H9 (cell line): Measurements from ENCODE around the gene TMX1. TPM values are rescaled to one million over a fixed set of nuclear protein-coding genes. Genes with fewer than 3 reads are reported as not detected.
A peak's percentile ranks its signal among the peaks of the same experiment; 100 is the strongest.

Experiments used
- DNase-seq: peaks from one replicate; pipeline ENCODE4 v3.0.0-alpha.2; 2017
- H2AFZ ChIP-seq: one replicate; pipeline ENCODE4 v1.6.1; 2013; ENCODE audit warnings: mild to moderate bottlenecking, low read length, control low read depth, moderate library complexity
- H2AK5ac ChIP-seq: 2 replicates; pipeline ENCODE4 v1.6.1; 2013; ENCODE audit warnings: low read length, control low read depth, mixed read lengths; ENCODE audit not compliant: insufficient read length
- H2BK120ac ChIP-seq: one replicate; pipeline ENCODE4 v1.6.1; 2013; ENCODE audit warnings: low read depth, mild to moderate bottlenecking, low read length, control low read depth, inconsistent platforms; ENCODE audit not compliant: poor library complexity, severe bottlenecking
- H2BK12ac ChIP-seq: 2 replicates; pipeline ENCODE4 v1.6.1; 2013; ENCODE audit warnings: low read length, control low read depth, mixed read lengths, low read depth; ENCODE audit not compliant: insufficient read length
- H2BK15ac ChIP-seq: 2 replicates; pipeline ENCODE4 v1.6.1; 2013; ENCODE audit warnings: low read depth, low read length, control low read depth
- H2BK20ac ChIP-seq: one replicate; pipeline ENCODE4 v1.6.1; 2013; ENCODE audit warnings: low read depth, mild to moderate bottlenecking, low read length, control low read depth, inconsistent platforms; ENCODE audit not compliant: poor library complexity, severe bottlenecking
- H2BK5ac ChIP-seq: 2 replicates; pipeline ENCODE4 v1.6.1; 2013; ENCODE audit warnings: low read length, control low read depth, mixed read lengths; ENCODE audit not compliant: insufficient read length
- H3K14ac ChIP-seq: 2 replicates; pipeline ENCODE4 v1.6.1; 2013; ENCODE audit warnings: low read length, control low read depth; ENCODE audit not compliant: insufficient read depth
- H3K18ac ChIP-seq: 2 replicates; pipeline ENCODE4 v1.6.1; 2013; ENCODE audit warnings: low read depth, mild to moderate bottlenecking, mixed read lengths, low read length, control low read depth; ENCODE audit not compliant: insufficient read length
- H3K23ac ChIP-seq: 2 replicates; pipeline ENCODE4 v1.6.1; 2013; ENCODE audit warnings: low read length, control low read depth, mixed read lengths, low read depth; ENCODE audit not compliant: insufficient read length
- H3K23me2 ChIP-seq: 2 replicates; pipeline ENCODE4 v1.6.1; 2013; ENCODE audit warnings: low read depth, mild to moderate bottlenecking, mixed read lengths, low read length, control low read depth; ENCODE audit not compliant: insufficient read length, poor library complexity, severe bottlenecking
- H3K27ac ChIP-seq: 2 replicates; pipeline ENCODE4 v1.5.1; 2013; ENCODE audit warnings: low read length, control low read depth, mixed read lengths, low read depth; ENCODE audit not compliant: insufficient read length
- H3K27me3 ChIP-seq: 2 replicates; pipeline ENCODE4 v1.6.1; 2013; ENCODE audit warnings: low read length, control low read depth, inconsistent platforms; ENCODE audit not compliant: insufficient read depth
- H3K4ac ChIP-seq: 2 replicates; pipeline ENCODE4 v1.6.1; 2013; ENCODE audit warnings: low read depth, mild to moderate bottlenecking, control low read depth, inconsistent platforms, low read length, moderate library complexity
- H3K4me1 ChIP-seq: 2 replicates; pipeline ENCODE4 v1.6.1; 2013; ENCODE audit warnings: low read length, control low read depth, inconsistent platforms; ENCODE audit not compliant: insufficient read depth
- H3K4me2 ChIP-seq: 2 replicates; pipeline ENCODE4 v1.6.1; 2013; ENCODE audit warnings: low read length, control low read depth, mixed read lengths; ENCODE audit not compliant: insufficient read length, insufficient read depth
- H3K56ac ChIP-seq: 2 replicates; pipeline ENCODE4 v1.6.1; 2013; ENCODE audit warnings: low read depth, mild to moderate bottlenecking, mixed read lengths, low read length, control low read depth; ENCODE audit not compliant: insufficient read length
- H3K79me1 ChIP-seq: 2 replicates; pipeline ENCODE4 v1.6.1; 2013; ENCODE audit warnings: low read depth, mild to moderate bottlenecking, moderate library complexity, low read length, control low read depth, inconsistent platforms; ENCODE audit not compliant: insufficient read depth, poor library complexity, severe bottlenecking
- H3K79me2 ChIP-seq: 2 replicates; pipeline ENCODE4 v1.6.1; 2013; ENCODE audit warnings: low read length, control low read depth, inconsistent platforms; ENCODE audit not compliant: insufficient read depth
- H3K9ac ChIP-seq: 2 replicates; pipeline ENCODE4 v1.6.1; 2013; ENCODE audit warnings: low read length, control low read depth, mixed read lengths; ENCODE audit not compliant: insufficient read length; ENCODE audit errors: extremely low read depth
- H3K9me3 ChIP-seq: one replicate; pipeline ENCODE4 v1.6.1; 2013; ENCODE audit warnings: low read depth, low read length, inconsistent platforms; ENCODE audit not compliant: control insufficient read depth
- H3T11ph ChIP-seq: one replicate; pipeline ENCODE4 v1.6.1; 2013; ENCODE audit warnings: mild to moderate bottlenecking, low read length, control low read depth, inconsistent platforms
- H4K20me1 ChIP-seq: one replicate; pipeline ENCODE4 v1.6.1; 2013; ENCODE audit not compliant: control insufficient read depth, insufficient read length, insufficient read depth
- H4K5ac ChIP-seq: 2 replicates; pipeline ENCODE4 v1.6.1; 2013; ENCODE audit warnings: low read depth, mild to moderate bottlenecking, mixed read lengths, low read length, control low read depth; ENCODE audit not compliant: insufficient read length
- H4K8ac ChIP-seq: replicated peaks from 2 replicates; pipeline ENCODE4 v1.6.1; 2013; ENCODE audit warnings: low read length, control low read depth, mixed read lengths, low read depth; ENCODE audit not compliant: insufficient read length
- H4K91ac ChIP-seq: 2 replicates; pipeline ENCODE4 v1.6.1; 2013; ENCODE audit warnings: low read depth, mild to moderate bottlenecking, moderate library complexity, mixed read lengths, low read length, control low read depth; ENCODE audit not compliant: insufficient read length
- H3K27ac Mint-ChIP-seq, 3 experiments: 2 replicates in 2 of 3; 3 replicates in 1 of 3; pipeline ENCODE4 v1.8.0; 2020 to 2021; ENCODE audit warnings: mixed read lengths in 3 of 3, mild to moderate bottlenecking in 1 of 3, moderate library complexity in 1 of 3
- H3K27me3 Mint-ChIP-seq: 2 replicates; pipeline ENCODE4 v1.8.0; 2021; ENCODE audit warnings: low read depth, mild to moderate bottlenecking, moderate library complexity, mixed read lengths
- H3K36me3 Mint-ChIP-seq, 3 experiments: 2 replicates in 2 of 3; 3 replicates in 1 of 3; pipeline ENCODE4 v1.8.0; 2020 to 2021; ENCODE audit warnings: low read depth in 3 of 3, mixed read lengths in 3 of 3; ENCODE audit not compliant: insufficient read depth in 1 of 3
- H3K4me1 Mint-ChIP-seq, 2 experiments: 2 replicates each; pipeline ENCODE4 v1.8.0; 2020; ENCODE audit warnings: mixed read lengths in 2 of 2
- H3K4me3 Mint-ChIP-seq, 2 experiments: 2 replicates in 1 of 2; 3 replicates in 1 of 2; pipeline ENCODE4 v1.8.0; 2020 to 2021; ENCODE audit warnings: mild to moderate bottlenecking in 2 of 2, mixed read lengths in 2 of 2, moderate library complexity in 1 of 2
- H3K9me3 Mint-ChIP-seq, 2 experiments: 2 replicates in 1 of 2; 3 replicates in 1 of 2; pipeline ENCODE4 v1.8.0; 2020; ENCODE audit warnings: mild to moderate bottlenecking in 2 of 2, mixed read lengths in 2 of 2, moderate library complexity in 1 of 2
- CTCF ChIP-seq: fragments of 200-600 bp; sonication (generic); conservative IDR thresholded peaks from 3 replicates; pipeline ENCODE4 v1.8.0; 2021; ENCODE audit warnings: antibody characterized with exemption, mild to moderate bottlenecking
- WGBS: extraction: QIAGEN DNeasy Blood & Tissue Kit; methylation state at CpG from one replicate; pipeline ENCODE4 v1.1.7; 2013; ENCODE audit warnings: missing lambda C conversion rate, low lambda C conversion rate, mixed read lengths; ENCODE audit not compliant: insufficient read length; ENCODE audit errors: extremely low coverage; 5-methylcytosine and 5-hydroxymethylcytosine counted together
- total RNA-seq: library from RNA; stranded (reverse); gene quantifications from 2 replicates; pipeline ENCODE4 v1.2.1, GENCODE V29; 2021

TMX1 gene
- total RNA-seq, 1 experiment from 2014 or later = 83.5 TPM

- no peaks in the 10 kb centered on the region; the same call in 1 of the 2 replicates for H3K27me3 Mint-ChIP-seq
- no peaks in the 10 kb centered on the region for H3K9me3 ChIP-seq
- peaks cover 21 to 41% (median 35%) of the 10 kb centered on the region in 3 experiments for H3K36me3 Mint-ChIP-seq
- H2BK12ac ChIP-seq = no peak overlapping the region
- no peak overlapping the region for H2BK20ac ChIP-seq
- no peaks in the 10 kb centered on the region for H3K27me3 ChIP-seq
- no peak overlapping the region for H4K8ac ChIP-seq
- no peak overlapping the region for H3K56ac ChIP-seq
- H2BK5ac ChIP-seq = no peak overlapping the region
- no peak overlapping the region for H3K9ac ChIP-seq
- no peak overlapping the region for H3K14ac ChIP-seq
- no peak overlapping the region for H3K4me2 ChIP-seq
- H3K79me1 ChIP-seq = no peaks in the 10 kb centered on the region
- DNase-seq = no peak
- H2AK5ac ChIP-seq = no peak overlapping the region
- no peaks in the 10 kb centered on the region for H3K79me2 ChIP-seq
- no peak overlapping the region for H4K5ac ChIP-seq
- H3K4me1 ChIP-seq = no peaks in the 10 kb centered on the region
- H2BK15ac ChIP-seq = no peak overlapping the region
- H3K23ac ChIP-seq = no peak overlapping the region
- no peak for TF ChIP-seq CTCF
- no peak overlapping the region for H3K27ac ChIP-seq
- no peak overlapping the region for H3T11ph ChIP-seq
- H2BK120ac ChIP-seq = no peak overlapping the region
- no peak overlapping the region for H3K18ac ChIP-seq
- no peaks in the 10 kb centered on the region for H4K20me1 ChIP-seq
- peak overlapping the region in 2 of 3 experiments; percentile 4 to 62; a peak in 2 of 7 replicates for H3K27ac Mint-ChIP-seq
- no CpG with 5 or more reads among the region's 2 CpGs for WGBS
- no peak overlapping the region for H3K4ac ChIP-seq
- no peaks in the 10 kb centered on the region for H3K23me2 ChIP-seq
- no peaks in the 10 kb centered on the region for H3K9me3 Mint-ChIP-seq
- H3K4me1 Mint-ChIP-seq = peaks cover 8 to 23% of the 10 kb centered on the region in 2 experiments; a peak in 3 of 4 replicates
- H2AFZ ChIP-seq = no peak overlapping the region
- no peak overlapping the region for H3K4me3 Mint-ChIP-seq
- H4K91ac ChIP-seq = no peak overlapping the region
Measured at GRCh38 chr14:51261151-51261550, 21.1 kb downstream of the TMX1 start.
